GM19328 (cell line): ENCODE results near the gene RUNX1.

Experiments
- ATAC-seq: cut with Tn5 transposase; IDR thresholded peaks from one replicate; pipeline ENCODE4 v1.9.1; 2021; ENCODE audit warnings: mild to moderate bottlenecking, moderate library complexity; ENCODE audit not compliant: unreplicated experiment

The RUNX1 gene

GRCh38 chr21:34927992-34928391 lies 121.1 kb downstream of the RUNX1 start:
- ATAC-seq: no peak

- ATAC-seq: no peak
These were observed 122.2 kb downstream of the RUNX1 start for GRCh38 chr21:34926803-34927467.

DNA sequence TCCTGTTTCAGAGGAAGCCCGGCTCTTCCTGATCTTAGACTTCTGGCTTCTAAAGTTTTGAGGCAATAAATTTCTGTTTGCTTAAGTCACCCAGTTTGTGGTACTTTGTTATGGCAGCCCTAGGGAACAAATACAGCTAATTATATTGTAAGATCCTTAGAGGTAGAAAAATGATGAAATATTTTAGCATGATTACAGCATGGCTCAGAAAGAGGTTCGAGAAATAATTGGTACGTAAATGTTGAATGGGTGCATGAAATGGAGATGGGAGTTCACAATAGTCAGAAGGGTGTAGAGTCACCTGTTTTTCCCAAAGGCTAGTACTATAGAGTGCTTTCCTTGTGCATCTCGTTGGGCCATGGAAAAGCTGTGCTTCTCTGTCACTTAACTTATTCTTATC lies 123.5 kb downstream of the RUNX1 start:
- ATAC-seq: no peak

DNA sequence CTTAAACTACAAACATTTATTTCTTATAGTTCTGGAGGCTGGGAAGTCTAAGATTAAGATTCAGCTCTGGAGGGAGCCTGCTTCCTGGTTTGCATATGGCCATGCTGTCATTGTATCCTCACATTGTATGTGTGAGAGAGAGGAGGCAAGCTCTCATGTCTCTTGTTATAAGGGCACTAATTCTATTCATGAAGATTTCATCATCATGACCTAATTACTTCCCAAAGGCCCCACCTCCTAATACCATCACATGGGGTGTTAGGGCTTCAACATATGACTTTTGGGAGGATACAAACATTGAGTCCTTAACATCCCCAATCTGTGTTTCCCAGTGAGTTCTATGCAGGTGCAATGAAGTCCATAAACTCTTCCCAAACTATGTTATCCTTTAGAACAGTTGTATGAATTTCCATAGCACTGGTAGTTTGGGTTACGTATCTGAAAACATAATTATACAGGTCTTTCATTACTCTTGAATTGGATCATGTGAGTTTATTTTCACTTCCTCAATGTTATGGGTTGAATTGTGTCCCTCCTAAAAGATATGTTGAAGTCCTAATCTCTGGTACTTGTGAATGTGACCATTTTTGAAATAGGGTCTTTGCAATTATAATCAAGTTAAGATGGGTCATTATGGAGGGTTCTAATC lies 124.2 kb downstream of the RUNX1 start:
- ATAC-seq: no peak

DNA sequence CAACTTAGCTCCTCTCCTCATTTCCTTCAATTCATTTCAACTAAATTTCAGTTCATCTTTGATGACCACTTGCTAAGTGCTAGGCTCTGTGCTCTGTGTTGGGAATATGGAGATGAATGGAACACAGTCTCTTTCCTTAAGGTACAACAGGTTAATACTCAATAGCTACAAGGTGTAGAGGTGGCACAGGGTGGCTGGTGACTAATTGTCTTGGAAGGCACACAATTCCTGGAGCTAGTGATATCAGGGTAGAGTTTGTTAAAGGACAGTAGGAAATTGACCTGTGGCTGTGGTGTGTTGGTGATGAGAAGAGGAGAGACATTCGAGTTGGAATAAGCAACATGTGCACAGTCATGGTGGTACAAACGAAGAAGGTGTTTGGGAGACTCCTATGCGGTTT lies 124.9 kb downstream of the RUNX1 start:
- ATAC-seq: no peak

DNA sequence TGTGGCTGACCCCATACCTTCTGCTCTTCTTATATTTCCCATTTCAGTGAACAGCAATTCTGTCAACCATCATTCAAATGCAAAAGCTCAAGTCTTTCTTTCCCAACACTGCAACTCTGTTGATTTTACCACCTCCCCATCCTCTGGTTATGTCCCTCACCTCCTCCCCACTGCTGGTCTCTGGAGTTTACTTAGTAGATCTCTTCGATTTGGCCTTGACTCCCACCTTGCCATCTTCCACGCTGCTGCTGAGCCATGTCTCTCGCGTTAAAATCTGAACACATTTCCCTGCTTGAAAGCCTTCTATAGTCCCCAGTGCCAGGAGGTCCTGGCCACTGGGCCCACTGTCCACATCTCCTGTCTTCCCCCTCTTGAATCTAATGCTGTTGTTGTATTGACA lies 125.5 kb downstream of the RUNX1 start:
- ATAC-seq: no peak

DNA sequence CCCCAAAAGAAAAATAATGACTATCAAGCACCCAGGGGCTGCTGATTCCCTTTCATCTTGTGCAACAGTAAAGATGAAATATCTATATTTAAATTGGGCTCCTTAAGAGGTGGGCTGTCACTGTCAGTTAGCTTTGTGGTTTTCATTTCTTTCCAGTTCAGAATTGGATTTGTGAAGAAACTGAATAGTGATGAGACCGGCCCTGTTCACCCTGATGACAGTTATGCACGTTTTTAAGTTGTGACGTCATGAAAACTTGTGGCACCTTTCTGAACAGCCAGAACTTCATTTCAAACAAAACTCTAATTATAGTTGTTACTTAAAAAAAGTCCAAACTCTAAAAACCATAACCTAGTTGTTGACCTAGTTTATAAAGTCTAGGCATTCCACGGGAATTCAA lies 125.9 kb downstream of the RUNX1 start:
- ATAC-seq: no peak

GRCh38 chr21:34922479-34922878 lies 126.6 kb downstream of the RUNX1 start:
- ATAC-seq: no peak

DNA sequence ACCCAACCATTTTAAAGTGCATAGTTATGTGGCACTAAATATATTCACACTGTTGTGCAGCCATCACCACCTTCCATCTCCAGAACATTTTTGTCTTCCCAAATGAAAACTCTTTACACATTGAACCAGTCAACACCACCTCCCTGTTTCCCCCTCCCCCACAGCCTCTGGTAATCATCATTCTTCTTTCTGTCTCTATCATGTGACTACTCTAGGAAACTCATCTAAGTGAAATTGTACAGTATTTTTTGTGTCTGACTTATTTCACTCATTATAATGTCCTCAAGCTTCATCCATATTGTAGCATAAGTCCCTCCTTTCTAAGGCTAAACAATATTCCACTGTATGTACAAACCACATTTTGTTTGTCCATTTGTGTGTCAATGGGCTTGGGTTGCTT lies 128.0 kb downstream of the RUNX1 start:
- ATAC-seq: no peak

GRCh38 chr21:34919406-34919805 lies 129.7 kb downstream of the RUNX1 start:
- no peak for ATAC-seq

DNA sequence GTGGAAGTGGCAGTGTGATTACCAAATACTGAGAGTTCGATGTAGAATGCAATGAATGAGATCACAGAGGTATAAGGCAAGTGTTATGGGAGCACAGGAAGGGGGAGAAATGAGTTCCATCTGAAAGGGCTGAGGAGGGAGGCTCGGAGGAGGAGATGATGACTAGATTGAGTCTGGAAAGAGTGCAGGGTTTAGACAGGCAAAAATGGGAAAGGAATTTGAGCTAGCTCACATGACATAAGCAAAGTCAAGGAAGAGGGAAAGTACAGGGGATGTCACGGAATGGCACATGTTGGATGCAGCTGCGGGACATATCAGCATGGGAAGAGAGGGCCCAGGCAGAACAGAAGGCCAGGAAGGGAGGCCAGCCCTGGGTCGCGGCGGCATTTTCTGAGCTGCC lies 132.7 kb downstream of the RUNX1 start:
- ATAC-seq: no peak

GRCh38 chr21:34915364-34915841 lies 133.7 kb downstream of the RUNX1 start:
- no peak for ATAC-seq

GRCh38 chr21:34914239-34914638 lies 134.9 kb downstream of the RUNX1 start:
- no peak for ATAC-seq

DNA sequence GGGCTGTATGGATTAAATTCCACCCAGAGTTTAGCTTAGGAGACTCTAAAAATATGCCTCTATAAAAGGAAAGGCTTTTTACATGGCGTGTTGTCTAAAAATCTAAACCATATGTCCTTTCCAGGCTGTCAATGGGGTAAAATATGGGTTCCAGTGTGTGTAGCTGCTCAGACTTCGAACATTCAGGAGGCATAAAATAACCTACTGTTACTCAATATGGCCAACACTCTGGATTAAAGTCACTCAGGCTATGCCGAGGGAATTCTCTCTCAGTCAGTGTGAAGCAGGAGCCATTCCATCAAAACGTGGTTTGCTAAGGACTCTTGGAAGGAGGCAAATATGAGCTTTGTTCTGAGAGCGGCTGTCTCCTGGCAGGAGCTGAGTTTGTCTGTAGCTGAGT lies 135.3 kb downstream of the RUNX1 start:
- ATAC-seq: no peak

GRCh38 chr21:34912022-34912945 lies 136.8 kb downstream of the RUNX1 start:
- ATAC-seq: no peak

GRCh38 chr21:34911360-34911759 lies 137.7 kb downstream of the RUNX1 start:
- ATAC-seq: no peak

GRCh38 chr21:34910396-34910795 lies 138.7 kb downstream of the RUNX1 start:
- no peak for ATAC-seq

DNA sequence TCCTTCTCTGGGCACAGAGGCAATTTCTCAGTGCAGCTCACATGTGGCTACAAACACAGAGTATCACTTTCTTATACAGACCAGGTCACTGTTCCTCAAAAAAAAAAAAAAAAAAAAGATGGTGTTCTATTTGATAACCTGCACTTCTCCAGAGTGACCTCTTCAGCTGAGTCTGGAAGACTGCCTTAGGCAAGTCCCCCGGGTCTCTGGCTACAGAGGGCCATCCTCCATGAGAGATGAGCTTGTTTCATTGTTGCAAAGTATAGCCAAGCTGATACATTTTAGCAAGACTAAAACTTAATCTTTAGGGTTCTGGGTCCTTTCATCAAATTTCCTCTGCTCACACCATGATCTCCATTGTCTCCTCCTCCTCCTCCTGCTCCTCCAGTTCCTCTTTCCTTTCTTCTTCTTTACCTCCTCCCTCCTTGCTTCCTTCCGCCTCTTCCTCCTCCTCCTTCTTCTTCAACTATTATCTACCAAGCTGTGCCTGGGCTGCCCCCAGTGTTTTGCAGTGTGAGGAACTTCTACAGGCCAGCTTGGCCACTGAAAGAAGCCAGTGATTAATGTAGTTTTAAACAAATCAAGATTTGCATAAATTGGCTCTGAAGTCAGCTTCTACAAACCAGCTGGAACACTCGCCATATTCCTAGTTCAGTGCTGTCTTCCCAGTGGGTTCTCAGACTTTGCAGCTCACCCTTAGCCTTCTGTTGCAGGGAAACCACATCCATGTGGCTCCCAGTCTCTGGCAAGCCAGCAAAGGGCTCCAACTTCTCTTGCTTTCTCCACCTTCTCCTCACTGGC lies 139.4 kb downstream of the RUNX1 start:
- ATAC-seq: no peak

GRCh38 chr21:34908419-34909055 lies 140.6 kb downstream of the RUNX1 start:
- ATAC-seq: no peak
